Measurements from ENCODE around the gene GGT7. TPM values are rescaled to one million over a fixed set of nuclear protein-coding genes. Genes with fewer than 3 reads are reported as not detected.

Gene GGT7
- total and polyA plus RNA-seq, 9 of the 15 experiments (the other 6 are each of a cell fraction or from before 2014, with no cell fraction given): 0.04 to 18.3 (median 5.9) TPM

DNA sequence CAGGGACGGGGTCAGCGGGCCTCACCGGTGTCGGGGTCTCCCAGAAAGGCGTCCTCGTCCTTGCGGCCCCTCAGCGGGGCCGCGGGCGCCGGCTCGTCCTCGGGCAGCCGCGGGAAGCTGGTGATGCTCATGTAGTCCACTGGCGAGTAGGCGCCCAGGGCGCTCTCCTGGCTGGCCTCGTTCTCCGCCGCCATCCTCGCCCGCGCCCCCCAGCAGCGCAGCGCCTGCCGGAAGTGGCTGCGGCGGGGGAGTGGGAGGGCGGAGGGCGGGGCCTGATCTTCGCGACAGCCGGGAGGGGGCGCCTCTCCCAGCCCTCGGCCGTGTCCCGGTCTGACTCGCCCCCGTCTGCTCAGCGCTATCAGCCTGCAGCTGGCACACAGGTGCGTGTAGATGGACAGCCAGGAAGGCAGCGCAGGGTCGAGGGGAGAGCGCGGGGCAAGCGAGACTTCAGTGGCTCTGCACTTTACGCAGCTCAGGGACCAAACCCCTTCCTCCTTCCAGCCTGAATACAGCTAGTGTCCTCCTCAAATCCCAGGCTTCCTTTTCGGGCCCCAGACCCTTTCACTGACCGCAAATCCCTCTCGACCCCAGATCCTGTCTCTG, at the start of gene GGT7 (continued):
- TF ChIP-seq GATA2 (CRISPR knock-in tag; IDR thresholded peaks at IDR 0.05) (peak; percentile 48; the same call in 1 of the 2 replicates), ETV1 (tag; conservative IDR thresholded peaks at IDR 0.05; ENCODE audit: low read depth) (peak; percentile 90), MYNN (IDR thresholded peaks at IDR 0.05) (peak; percentile 66; the same call in 1 of the 2 replicates), MYNN (CRISPR knock-in tag; IDR thresholded peaks at IDR 0.05) (no peak), NCOR1 (IDR thresholded peaks at IDR 0.05) (peak; percentile 56; the same call in 1 of the 2 replicates), RB1 (IDR thresholded peaks at IDR 0.05; ENCODE audit: low read depth) (peak; percentile 83), NR2F6 (CRISPR knock-in tag; IDR thresholded peaks at IDR 0.05) (no peak), SREBF2 (CRISPR knock-in tag; IDR thresholded peaks at IDR 0.05) (no peak), ZNF311 (CRISPR knock-in tag; IDR thresholded peaks at IDR 0.05) (no peak), BRD4 (IDR thresholded peaks at IDR 0.05) (no peak), TGIF2 (CRISPR knock-in tag; IDR thresholded peaks at IDR 0.05) (no peak; the same call in 1 of the 2 replicates), MAZ (CRISPR knock-in tag; conservative IDR thresholded peaks at IDR 0.05 in 1 of 2, IDR thresholded peaks at IDR 0.05 in 1 of 2) (peak; percentile 91 to 95; a peak in 3 of 4 replicates), NFATC3 (IDR thresholded peaks at IDR 0.05) (no peak), RAD51 (IDR thresholded peaks at IDR 0.05; ENCODE audit: borderline replicate concordance, low read depth) (no peak), NR2C1 (IDR thresholded peaks at IDR 0.05) (no peak), NR2C1 (tag; IDR thresholded peaks at IDR 0.05) (no peak), KDM4B (IDR thresholded peaks at IDR 0.05; ENCODE audit: borderline replicate concordance in 2 of 2, low read depth in 1 of 2) (no peak; a peak in 1 of 4 replicates), E2F4 (CRISPR knock-in tag; IDR thresholded peaks at IDR 0.05; ENCODE audit: low read depth) (no peak), ZNF551 (CRISPR knock-in tag; IDR thresholded peaks at IDR 0.05) (no peak), MBD2 (IDR thresholded peaks at IDR 0.05; ENCODE audit: borderline replicate concordance, low read depth) (peak; percentile 28; the same call in 1 of the 2 replicates), TCF7 (IDR thresholded peaks at IDR 0.05; ENCODE audit: borderline replicate concordance) (no peak), GABPB2 (CRISPR knock-in tag; conservative IDR thresholded peaks at IDR 0.05) (no peak), HBP1 (CRISPR knock-in tag; IDR thresholded peaks at IDR 0.05) (no peak)
- TF ChIP-seq, protein P1, sequence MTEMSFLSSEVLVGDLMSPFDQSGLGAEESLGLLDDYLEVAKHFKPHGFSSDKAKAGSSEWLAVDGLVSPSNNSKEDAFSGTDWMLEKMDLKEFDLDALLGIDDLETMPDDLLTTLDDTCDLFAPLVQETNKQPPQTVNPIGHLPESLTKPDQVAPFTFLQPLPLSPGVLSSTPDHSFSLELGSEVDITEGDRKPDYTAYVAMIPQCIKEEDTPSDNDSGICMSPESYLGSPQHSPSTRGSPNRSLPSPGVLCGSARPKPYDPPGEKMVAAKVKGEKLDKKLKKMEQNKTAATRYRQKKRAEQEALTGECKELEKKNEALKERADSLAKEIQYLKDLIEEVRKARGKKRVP (CRISPR knock-in tag; IDR thresholded peaks at IDR 0.05): 0 out of 2 replicates have a peak, but pooled peaks have one; percentile 18
- TF ChIP-seq, protein P2, sequence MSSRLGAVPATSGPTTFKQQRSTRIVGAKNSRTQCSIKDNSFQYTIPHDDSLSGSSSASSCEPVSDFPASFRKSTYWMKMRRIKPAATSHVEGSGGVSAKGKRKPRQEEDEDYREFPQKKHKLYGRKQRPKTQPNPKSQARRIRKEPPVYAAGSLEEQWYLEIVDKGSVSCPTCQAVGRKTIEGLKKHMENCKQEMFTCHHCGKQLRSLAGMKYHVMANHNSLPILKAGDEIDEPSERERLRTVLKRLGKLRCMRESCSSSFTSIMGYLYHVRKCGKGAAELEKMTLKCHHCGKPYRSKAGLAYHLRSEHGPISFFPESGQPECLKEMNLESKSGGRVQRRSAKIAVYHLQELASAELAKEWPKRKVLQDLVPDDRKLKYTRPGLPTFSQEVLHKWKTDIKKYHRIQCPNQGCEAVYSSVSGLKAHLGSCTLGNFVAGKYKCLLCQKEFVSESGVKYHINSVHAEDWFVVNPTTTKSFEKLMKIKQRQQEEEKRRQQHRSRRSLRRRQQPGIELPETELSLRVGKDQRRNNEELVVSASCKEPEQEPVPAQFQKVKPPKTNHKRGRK (tag; IDR thresholded peaks at IDR 0.05): no peak
